Measurements from ENCODE around the gene CRYBG1.

The CRYBG1 gene

GRCh38 chr6:106381223-106381622 lies 20.7 kb downstream of the CRYBG1 start:
- no peak for DNase-seq (ENCODE audit: low spot score)
- no peak for TF ChIP-seq CTCF (IDR thresholded peaks at IDR 0.05; ENCODE audit: extremely low read depth, insufficient read depth, missing control alignments)
- in situ Hi-C loops (cut with MboI; ENCODE audit: low pct_unique_long_range_greater_than_20kb, low sequenced_read_pairs, unreplicated experiment) = no loop called here

- in situ Hi-C loops (cut with MboI; ENCODE audit: low pct_unique_long_range_greater_than_20kb, low sequenced_read_pairs, unreplicated experiment) = no loop called here
- DNase-seq (ENCODE audit: low spot score) = no peak
- TF ChIP-seq CTCF (IDR thresholded peaks at IDR 0.05; ENCODE audit: extremely low read depth, insufficient read depth, missing control alignments) = no peak
Measured at GRCh38 chr6:106381881-106382280, 21.4 kb downstream of the CRYBG1 start.

GRCh38 chr6:106383573-106383972 lies 23.1 kb downstream of the CRYBG1 start:
- no peak for TF ChIP-seq CTCF (IDR thresholded peaks at IDR 0.05; ENCODE audit: extremely low read depth, insufficient read depth, missing control alignments)
- no peak for DNase-seq (ENCODE audit: low spot score)
- in situ Hi-C loops (cut with MboI; ENCODE audit: low pct_unique_long_range_greater_than_20kb, low sequenced_read_pairs, unreplicated experiment) = no loop called here

GRCh38 chr6:106385530-106385929 lies 25.0 kb downstream of the CRYBG1 start:
- DNase-seq (ENCODE audit: low spot score) = no peak
- TF ChIP-seq CTCF (IDR thresholded peaks at IDR 0.05; ENCODE audit: extremely low read depth, insufficient read depth, missing control alignments) = no peak
- in situ Hi-C loops (cut with MboI; ENCODE audit: low pct_unique_long_range_greater_than_20kb, low sequenced_read_pairs, unreplicated experiment) = no loop called here

GRCh38 chr6:106387875-106388274 lies 27.4 kb downstream of the CRYBG1 start:
- DNase-seq (ENCODE audit: low spot score) = no peak
- no peak for TF ChIP-seq CTCF (IDR thresholded peaks at IDR 0.05; ENCODE audit: extremely low read depth, insufficient read depth, missing control alignments)
- in situ Hi-C loops (cut with MboI; ENCODE audit: low pct_unique_long_range_greater_than_20kb, low sequenced_read_pairs, unreplicated experiment) = no loop called here

- DNase-seq (ENCODE audit: low spot score) = no peak
- in situ Hi-C loops (cut with MboI; ENCODE audit: low pct_unique_long_range_greater_than_20kb, low sequenced_read_pairs, unreplicated experiment) = no loop called here
- TF ChIP-seq CTCF (IDR thresholded peaks at IDR 0.05; ENCODE audit: extremely low read depth, insufficient read depth, missing control alignments) = no peak
Measured at GRCh38 chr6:106390088-106390487, 29.6 kb downstream of the CRYBG1 start.

Data from GM13977 (cell line).